ENCODE results near the gene DNAJC16. TPM values are rescaled to one million over a fixed set of nuclear protein-coding genes. Genes with fewer than 3 reads are reported as not detected.

The DNAJC16 gene
- total and polyA plus RNA-seq, 9 of the 15 experiments (the other 6 are each of a cell fraction or from before 2014, with no cell fraction given), result 6.9 to 16.8 (median 12.8) TPM

DNA sequence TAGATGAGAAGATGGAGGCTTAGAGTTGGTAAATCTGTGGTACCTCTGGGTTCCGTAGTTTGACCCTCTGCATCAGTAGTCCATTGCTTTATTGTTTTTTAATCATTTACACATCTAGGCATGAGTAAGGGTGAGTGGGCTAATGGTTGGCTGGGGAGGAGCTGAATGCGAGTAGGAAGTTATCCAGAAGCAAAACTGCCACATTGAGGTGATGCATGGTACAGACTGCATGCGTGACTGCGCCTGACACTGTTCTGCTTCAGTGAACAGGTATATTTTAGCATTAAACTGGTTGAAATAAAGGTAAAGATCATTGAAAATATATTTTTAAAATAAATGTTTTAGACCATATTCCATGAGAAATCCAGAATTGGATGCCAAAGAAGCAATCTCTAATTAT, 4.4 kb downstream of the DNAJC16 start:
- no peaks in the 10 kb centered on the region for H3K9me3 ChIP-seq (replicated peaks; ENCODE audit: control insufficient read depth, insufficient read depth, low read depth, low read length)
- H3K79me2 ChIP-seq (ENCODE audit: control insufficient read depth, insufficient read depth, low read length), result peaks cover 38% of the 10 kb centered on the region
- no peak for DNase-seq (ENCODE audit: extremely low read depth in 1 of 4, low spot score in 3 of 4)
- no peak overlapping the region for H3K27ac ChIP-seq (ENCODE audit: extremely low read depth, low read depth, low read length)
- H4K20me1 ChIP-seq (replicated peaks; ENCODE audit: control insufficient read depth, insufficient read depth, low read length), result no peaks in the 10 kb centered on the region
- H3K4me1 ChIP-seq (replicated peaks in 1 of 2; ENCODE audit: control insufficient read depth in 2 of 2, insufficient read depth in 2 of 2, low read length in 2 of 2), result peaks cover 2 to 7% of the 10 kb centered on the region in 2 experiments; a peak in 3 of 5 replicates
- no peak for ATAC-seq
- TF ChIP-seq PHTF2 (CRISPR knock-in tag; IDR thresholded peaks at IDR 0.05) (no peak), TOE1 (IDR thresholded peaks at IDR 0.05; ENCODE audit: borderline replicate concordance) (no peak), TOE1 (CRISPR knock-in tag; IDR thresholded peaks at IDR 0.05; ENCODE audit: borderline replicate concordance, low read depth) (no peak), DACH1 (IDR thresholded peaks at IDR 0.05; ENCODE audit: partially characterized antibody) (no peak), ZFP30 (CRISPR knock-in tag; IDR thresholded peaks at IDR 0.05; ENCODE audit: borderline replicate concordance) (no peak), SRSF1 (IDR thresholded peaks at IDR 0.05; ENCODE audit: low read depth, low read length) (no peak), SREBF2 (CRISPR knock-in tag; IDR thresholded peaks at IDR 0.05) (no peak), SOX6 (IDR thresholded peaks at IDR 0.05) (no peak), MAFG (tag; conservative IDR thresholded peaks at IDR 0.05) (no peak)
- TF ChIP-seq, protein P1, sequence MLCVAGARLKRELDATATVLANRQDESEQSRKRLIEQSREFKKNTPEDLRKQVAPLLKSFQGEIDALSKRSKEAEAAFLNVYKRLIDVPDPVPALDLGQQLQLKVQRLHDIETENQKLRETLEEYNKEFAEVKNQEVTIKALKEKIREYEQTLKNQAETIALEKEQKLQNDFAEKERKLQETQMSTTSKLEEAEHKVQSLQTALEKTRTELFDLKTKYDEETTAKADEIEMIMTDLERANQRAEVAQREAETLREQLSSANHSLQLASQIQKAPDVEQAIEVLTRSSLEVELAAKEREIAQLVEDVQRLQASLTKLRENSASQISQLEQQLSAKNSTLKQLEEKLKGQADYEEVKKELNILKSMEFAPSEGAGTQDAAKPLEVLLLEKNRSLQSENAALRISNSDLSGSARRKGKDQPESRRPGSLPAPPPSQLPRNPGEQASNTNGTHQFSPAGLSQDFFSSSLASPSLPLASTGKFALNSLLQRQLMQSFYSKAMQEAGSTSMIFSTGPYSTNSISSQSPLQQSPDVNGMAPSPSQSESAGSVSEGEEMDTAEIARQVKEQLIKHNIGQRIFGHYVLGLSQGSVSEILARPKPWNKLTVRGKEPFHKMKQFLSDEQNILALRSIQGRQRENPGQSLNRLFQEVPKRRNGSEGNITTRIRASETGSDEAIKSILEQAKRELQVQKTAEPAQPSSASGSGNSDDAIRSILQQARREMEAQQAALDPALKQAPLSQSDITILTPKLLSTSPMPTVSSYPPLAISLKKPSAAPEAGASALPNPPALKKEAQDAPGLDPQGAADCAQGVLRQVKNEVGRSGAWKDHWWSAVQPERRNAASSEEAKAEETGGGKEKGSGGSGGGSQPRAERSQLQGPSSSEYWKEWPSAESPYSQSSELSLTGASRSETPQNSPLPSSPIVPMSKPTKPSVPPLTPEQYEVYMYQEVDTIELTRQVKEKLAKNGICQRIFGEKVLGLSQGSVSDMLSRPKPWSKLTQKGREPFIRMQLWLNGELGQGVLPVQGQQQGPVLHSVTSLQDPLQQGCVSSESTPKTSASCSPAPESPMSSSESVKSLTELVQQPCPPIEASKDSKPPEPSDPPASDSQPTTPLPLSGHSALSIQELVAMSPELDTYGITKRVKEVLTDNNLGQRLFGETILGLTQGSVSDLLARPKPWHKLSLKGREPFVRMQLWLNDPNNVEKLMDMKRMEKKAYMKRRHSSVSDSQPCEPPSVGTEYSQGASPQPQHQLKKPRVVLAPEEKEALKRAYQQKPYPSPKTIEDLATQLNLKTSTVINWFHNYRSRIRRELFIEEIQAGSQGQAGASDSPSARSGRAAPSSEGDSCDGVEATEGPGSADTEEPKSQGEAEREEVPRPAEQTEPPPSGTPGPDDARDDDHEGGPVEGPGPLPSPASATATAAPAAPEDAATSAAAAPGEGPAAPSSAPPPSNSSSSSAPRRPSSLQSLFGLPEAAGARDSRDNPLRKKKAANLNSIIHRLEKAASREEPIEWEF (CRISPR knock-in tag; IDR thresholded peaks at IDR 0.05), result no peak
- TF ChIP-seq, protein P2, sequence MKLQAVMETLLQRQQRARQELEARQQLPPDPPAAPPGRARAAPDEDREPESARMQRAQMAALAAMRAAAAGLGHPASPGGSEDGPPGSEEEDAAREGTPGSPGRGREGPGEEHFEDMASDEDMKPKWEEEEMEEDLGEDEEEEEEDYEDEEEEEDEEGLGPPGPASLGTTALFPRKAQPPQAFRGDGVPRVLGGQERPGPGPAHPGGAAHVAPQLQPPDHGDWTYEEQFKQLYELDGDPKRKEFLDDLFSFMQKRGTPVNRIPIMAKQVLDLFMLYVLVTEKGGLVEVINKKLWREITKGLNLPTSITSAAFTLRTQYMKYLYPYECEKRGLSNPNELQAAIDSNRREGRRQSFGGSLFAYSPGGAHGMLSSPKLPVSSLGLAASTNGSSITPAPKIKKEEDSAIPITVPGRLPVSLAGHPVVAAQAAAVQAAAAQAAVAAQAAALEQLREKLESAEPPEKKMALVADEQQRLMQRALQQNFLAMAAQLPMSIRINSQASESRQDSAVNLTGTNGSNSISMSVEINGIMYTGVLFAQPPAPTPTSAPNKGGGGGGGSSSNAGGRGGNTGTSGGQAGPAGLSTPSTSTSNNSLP (IDR thresholded peaks at IDR 0.05; ENCODE audit: borderline replicate concordance, low read depth, low read length), result no peak
- 97% methylated on average over 4 of the region's 4 CpGs for WGBS (ENCODE audit: insufficient coverage, low coverage, missing lambda C conversion rate)
- H3K4me3 ChIP-seq, result no peak overlapping the region
- ChIA-PET POLR2A (interaction anchor here (1.3 kb wide), 1 partner anchor 13 kb away, joined by 4 read pairs; no protein-coding TSS in a partner anchor), CTCF (ENCODE audit: low intra/inter-chr PET ratio) (no interaction called here)
- H2AFZ ChIP-seq (ENCODE audit: low read depth, low read length), result no peak overlapping the region
- peaks cover 54% of the 10 kb centered on the region for H3K36me3 ChIP-seq (ENCODE audit: control insufficient read depth, insufficient read depth, low read length)
- in situ Hi-C loops (cut with MboI), result no loop called here
- no TSS peak for BruUV-seq (replicated peaks)
- no peak overlapping the region for H3K9ac ChIP-seq (ENCODE audit: insufficient read depth in 1 of 2, low read depth in 2 of 2, low read length in 2 of 2)
- intact Hi-C loops (cut with micrococcal nuclease), result no loop called here
- no peaks in the 10 kb centered on the region for H3K9me1 ChIP-seq (ENCODE audit: control insufficient read depth, insufficient read depth, low read length)
- H3K4me2 ChIP-seq (ENCODE audit: insufficient read depth, low read length), result no peak overlapping the region
- no peak for FAIRE-seq
- H3K27me3 ChIP-seq (ENCODE audit: control insufficient read depth in 2 of 2, insufficient read depth in 2 of 2, low read length in 2 of 2), result no peaks in the 10 kb centered on the region

Data from K562 (cell line).